ENCODE results near the gene ABCB11.

DNA sequence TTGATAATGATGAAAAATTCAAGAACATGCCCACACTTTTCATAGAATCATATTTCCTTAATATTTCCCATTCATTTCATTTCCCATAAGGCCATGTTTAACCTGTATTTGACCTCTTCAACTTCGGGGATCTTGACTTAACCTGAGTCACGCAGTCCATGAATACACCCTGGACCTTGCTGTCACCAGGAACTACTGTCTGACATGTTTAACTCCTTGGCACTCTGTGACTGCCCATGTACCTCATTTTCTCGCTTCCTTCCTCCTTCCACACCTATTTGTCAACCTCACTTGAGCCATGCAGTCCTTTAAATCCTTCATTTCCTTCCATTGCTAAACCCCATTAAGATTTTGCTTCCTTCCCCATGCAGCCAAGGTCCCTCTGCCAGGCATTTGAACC lies 16.3 kb downstream of the ABCB11 start:
- TF ChIP-seq, protein P1, sequence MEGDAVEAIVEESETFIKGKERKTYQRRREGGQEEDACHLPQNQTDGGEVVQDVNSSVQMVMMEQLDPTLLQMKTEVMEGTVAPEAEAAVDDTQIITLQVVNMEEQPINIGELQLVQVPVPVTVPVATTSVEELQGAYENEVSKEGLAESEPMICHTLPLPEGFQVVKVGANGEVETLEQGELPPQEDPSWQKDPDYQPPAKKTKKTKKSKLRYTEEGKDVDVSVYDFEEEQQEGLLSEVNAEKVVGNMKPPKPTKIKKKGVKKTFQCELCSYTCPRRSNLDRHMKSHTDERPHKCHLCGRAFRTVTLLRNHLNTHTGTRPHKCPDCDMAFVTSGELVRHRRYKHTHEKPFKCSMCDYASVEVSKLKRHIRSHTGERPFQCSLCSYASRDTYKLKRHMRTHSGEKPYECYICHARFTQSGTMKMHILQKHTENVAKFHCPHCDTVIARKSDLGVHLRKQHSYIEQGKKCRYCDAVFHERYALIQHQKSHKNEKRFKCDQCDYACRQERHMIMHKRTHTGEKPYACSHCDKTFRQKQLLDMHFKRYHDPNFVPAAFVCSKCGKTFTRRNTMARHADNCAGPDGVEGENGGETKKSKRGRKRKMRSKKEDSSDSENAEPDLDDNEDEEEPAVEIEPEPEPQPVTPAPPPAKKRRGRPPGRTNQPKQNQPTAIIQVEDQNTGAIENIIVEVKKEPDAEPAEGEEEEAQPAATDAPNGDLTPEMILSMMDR (IDR thresholded peaks at IDR 0.05): no peak
- TF ChIP-seq POLR2AphosphoS5 (IDR thresholded peaks at IDR 0.05; ENCODE audit: insufficient read depth in 1 of 2, low read depth in 1 of 2): no peak

Data from vagina (tissue), 2 donors.